GM18873 (cell line): ENCODE results near the gene ST6GALNAC2.

Source experiments
- ATAC-seq: cut with Tn5 transposase; IDR thresholded peaks from one replicate; pipeline ENCODE4 v1.9.1; 2021; ENCODE audit warnings: mild to moderate bottlenecking, moderate library complexity, moderate number of reproducible peaks; ENCODE audit not compliant: unreplicated experiment, low FRiP score

The ST6GALNAC2 gene

GRCh38 chr17:76558198-76559095 is 27.2 kb downstream of the ST6GALNAC2 start:
- no peak for ATAC-seq

- peak; percentile 76 for ATAC-seq
Observed at GRCh38 chr17:76557368-76558197, 28.1 kb downstream of the ST6GALNAC2 start.

- peak; percentile 13 for ATAC-seq
Observed at GRCh38 chr17:76556765-76557367, 28.8 kb downstream of the ST6GALNAC2 start.

GRCh38 chr17:76554131-76554530 is 31.5 kb downstream of the ST6GALNAC2 start:
- ATAC-seq = no peak

- no peak for ATAC-seq
Observed at GRCh38 chr17:76553178-76553908, 32.3 kb downstream of the ST6GALNAC2 start.

- ATAC-seq = no peak
Observed at GRCh38 chr17:76551685-76552084, 34.0 kb downstream of the ST6GALNAC2 start.

GRCh38 chr17:76550712-76551615 is 34.7 kb downstream of the ST6GALNAC2 start:
- ATAC-seq = no peak

- ATAC-seq = no peak
Observed at GRCh38 chr17:76549539-76549938, 36.1 kb downstream of the ST6GALNAC2 start.

GRCh38 chr17:76549215-76549518 is 36.5 kb downstream of the ST6GALNAC2 start:
- no peak for ATAC-seq

- ATAC-seq = no peak
Observed at GRCh38 chr17:76548378-76549214, 37.1 kb downstream of the ST6GALNAC2 start.

GRCh38 chr17:76547642-76548202 is 37.9 kb downstream of the ST6GALNAC2 start:
- no peak for ATAC-seq

GRCh38 chr17:76547183-76547641 is 38.4 kb downstream of the ST6GALNAC2 start:
- no peak for ATAC-seq

GRCh38 chr17:76546556-76547182 is 39.0 kb downstream of the ST6GALNAC2 start:
- ATAC-seq = no peak

- ATAC-seq = no peak
Observed at GRCh38 chr17:76545918-76546555, 39.6 kb downstream of the ST6GALNAC2 start.

GRCh38 chr17:76544546-76545365 is 40.9 kb downstream of the ST6GALNAC2 start:
- no peak for ATAC-seq

- ATAC-seq = no peak
Observed at GRCh38 chr17:76543826-76544545, 41.7 kb downstream of the ST6GALNAC2 start.
